CD4-positive, alpha-beta memory T cell (primary cell): ENCODE data around the gene MYL6. TPM values are rescaled to one million over a fixed set of nuclear protein-coding genes. Genes with fewer than 3 reads are reported as not detected.

ENCODE experiments used
- CTCF ChIA-PET: fragments of 350-600 bp; sonication (Branson Sonifier 250); formaldehyde crosslinking; loops from one replicate; lab custom pipeline; 2021; ENCODE audit warnings: inconsistent platforms; ENCODE audit not compliant: partially characterized antibody; lab: Charles Lee
- POLR2A ChIA-PET: fragments of 350-600 bp; sonication (Branson Sonifier 250); formaldehyde crosslinking; loops from one replicate; lab custom pipeline; 2021; ENCODE audit not compliant: partially characterized antibody; lab: Charles Lee
- DNase-seq, 5 donors: peaks; one replicate each; pipeline versions ENCODE4 v3.0.0 to v3.0.0-alpha.2; 2020 to 2022; ENCODE audit warnings: mixed read lengths in 1 of 5
- H3K27ac ChIP-seq: one replicate; pipeline ENCODE4 v1.7.0; 2013; ENCODE audit warnings: low read depth, low read length
- H3K27me3 ChIP-seq: 2 replicates; pipeline ENCODE4 v1.7.0; 2013; ENCODE audit warnings: mild to moderate bottlenecking, low read length, moderate library complexity; ENCODE audit not compliant: insufficient read depth
- H3K36me3 ChIP-seq: 2 replicates; pipeline ENCODE4 v1.7.0; 2013; ENCODE audit warnings: mild to moderate bottlenecking, low read length, moderate library complexity; ENCODE audit not compliant: insufficient read depth
- H3K4me1 ChIP-seq: 2 replicates; pipeline ENCODE4 v1.7.0; 2013; ENCODE audit warnings: mild to moderate bottlenecking, low read length, moderate library complexity; ENCODE audit not compliant: insufficient read depth
- H3K4me3 ChIP-seq, 2 donors: one replicate each; pipeline ENCODE4 v1.7.0; 2013; ENCODE audit warnings: low read length in 2 of 2, mild to moderate bottlenecking in 1 of 2
- H3K9me3 ChIP-seq, 2 donors: one replicate each; pipeline ENCODE4 v1.7.0; 2013; ENCODE audit warnings: low read length in 2 of 2, control low read depth in 1 of 2; ENCODE audit not compliant: control insufficient read depth in 1 of 2
- H3K27ac Mint-ChIP-seq, 7 donors: one replicate each; pipeline ENCODE4 v1.8.0; 2020 to 2021; ENCODE audit warnings: mixed read lengths in 7 of 7, mild to moderate bottlenecking in 6 of 7, inconsistent platforms in 3 of 7, moderate library complexity in 3 of 7
- H3K27me3 Mint-ChIP-seq, 2 donors: one replicate each; pipeline ENCODE4 v1.8.0; 2020 to 2021; ENCODE audit warnings: mixed read lengths in 2 of 2
- H3K36me3 Mint-ChIP-seq, 2 donors: one replicate each; pipeline ENCODE4 v1.8.0; 2020 to 2021; ENCODE audit warnings: mixed read lengths in 2 of 2, inconsistent platforms in 1 of 2, mild to moderate bottlenecking in 1 of 2
- H3K4me1 Mint-ChIP-seq, 4 donors: one replicate each; pipeline ENCODE4 v1.8.0; 2020 to 2021; ENCODE audit warnings: mixed read lengths in 4 of 4, mild to moderate bottlenecking in 1 of 4
- H3K4me3 Mint-ChIP-seq, 8 donors: one replicate each; pipeline ENCODE4 v1.8.0; 2020 to 2021; ENCODE audit warnings: mixed read lengths in 8 of 8, mild to moderate bottlenecking in 7 of 8, moderate library complexity in 6 of 8, inconsistent platforms in 3 of 8
- H3K9me3 Mint-ChIP-seq, 8 donors: one replicate each; pipeline ENCODE4 v1.8.0; 2020 to 2021; ENCODE audit warnings: mixed read lengths in 8 of 8, mild to moderate bottlenecking in 5 of 8, inconsistent platforms in 3 of 8, moderate library complexity in 1 of 8
- intact Hi-C: fragments of 100-400 bp; cut with micrococcal nuclease; formaldehyde crosslinking; loops from one replicate; pipeline ENCODE4 v1.15.1; 2023
- polyA plus RNA-seq, 2 donors: library from polyadenylated mRNA; unstranded; fragments of 300-500 nt; fragmentation: Illumina TruSeq; gene quantifications; one replicate each; pipeline ENCODE4 v1.2.3, GENCODE V29; 2021
- total RNA-seq, 2 experiments: library from RNA; stranded (reverse); gene quantifications; one replicate each; pipeline ENCODE4 v1.2.3, GENCODE V29; 2021

MYL6 gene
- total and polyA plus RNA-seq, 4 experiments from 2014 or later = 567 to 3,317 (median 1,365) TPM

- intact Hi-C loops = no loop called here
- Histone ChIP-seq H3K9me3 (no peaks in the 10 kb centered on the region), H3K4me3 (no peak overlapping the region), H3K27ac (no peak overlapping the region), H3K27me3 (no peaks in the 10 kb centered on the region), H3K36me3 (peaks cover 65% of the 10 kb centered on the region), H3K4me1 (no peaks in the 10 kb centered on the region)
- H3K27me3 Mint-ChIP-seq = no peaks in the 10 kb centered on the region
- H3K4me1 Mint-ChIP-seq = peaks cover 0 to 3% (median 0%) of the 10 kb centered on the region in 4 donors
- peak overlapping the region in 3 of 7 donors; percentile 18 to 43 (median 39) for H3K27ac Mint-ChIP-seq
- ChIA-PET CTCF (interaction anchor here (0.9 to 1.0 kb wide), 2 partner anchors 12 to 59 kb away, joined by 3 to 4 read pairs; no protein-coding TSS in a partner anchor), POLR2A (interaction anchor here (0.5 to 2.5 kb wide), 4 partner anchors 11 to 236 kb away, joined by 3 to 13 read pairs (median 4); partner anchors contain the start of genes ESYT1 and SMARCC2)
- no peaks in the 10 kb centered on the region for H3K9me3 Mint-ChIP-seq
- DNase-seq = no peak
- peaks cover 51 to 77% of the 10 kb centered on the region in 2 donors for H3K36me3 Mint-ChIP-seq
- no peak overlapping the region for H3K4me3 Mint-ChIP-seq
These were observed 20.2 kb downstream of the MYL6 start for GRCh38 chr12:56178347-56178746.

DNA sequence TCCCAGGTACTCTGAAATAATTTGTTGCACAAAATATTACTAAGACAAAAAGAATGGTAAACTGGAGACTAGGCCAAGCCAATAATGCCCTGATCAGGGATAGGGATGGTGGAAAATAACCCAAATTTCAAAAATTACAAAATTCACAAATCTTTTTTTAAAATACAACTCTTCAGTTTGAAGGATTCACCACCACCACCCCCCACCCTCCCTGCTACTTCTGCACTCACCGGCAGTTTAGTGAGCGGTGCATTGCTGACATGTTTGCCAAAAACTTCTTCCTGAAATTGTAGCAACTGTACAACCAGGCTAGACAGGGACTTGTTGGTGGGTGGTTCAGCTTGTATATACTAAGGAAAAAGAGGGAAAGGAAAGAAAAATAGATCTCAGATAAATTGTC lies 28.8 kb downstream of the MYL6 start:
- H3K9me3 Mint-ChIP-seq = peaks cover 0 to 3% (median 0%) of the 10 kb centered on the region in 8 donors
- intact Hi-C loops = no loop called here

DNA sequence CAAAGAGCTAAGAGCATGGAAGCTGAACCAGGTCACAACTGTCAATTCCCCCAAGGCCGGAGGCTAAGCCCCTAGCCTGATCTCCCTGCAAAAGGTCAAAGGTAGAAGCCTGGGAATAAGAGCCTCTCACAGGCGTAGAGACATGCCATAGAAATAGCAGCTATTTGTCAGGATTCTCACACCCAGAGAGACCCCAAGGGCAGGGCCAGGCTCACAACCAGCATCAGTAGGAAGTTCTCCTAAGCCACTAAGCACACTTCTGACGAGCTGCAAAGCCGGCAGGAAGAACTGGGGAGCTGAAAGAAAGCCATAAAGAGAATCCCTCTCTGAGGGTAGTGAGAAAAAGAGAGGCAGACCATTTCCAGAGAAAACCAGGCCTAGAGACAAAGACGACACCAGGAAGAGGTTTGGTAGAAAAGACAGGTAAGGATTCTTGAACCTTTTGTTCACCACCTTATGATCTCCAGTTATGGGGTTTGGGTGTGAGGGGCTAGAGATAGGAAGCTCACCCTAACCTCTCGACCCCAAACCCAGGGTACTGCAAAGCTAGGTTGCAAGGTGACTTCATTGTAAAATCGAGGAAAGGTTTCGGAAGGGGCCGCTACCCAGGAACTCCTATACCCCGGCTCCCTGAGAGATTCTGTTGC lies 30.1 kb downstream of the MYL6 start:
- intact Hi-C loops = loop anchor here (1.0 to 2.0 kb wide), 3 partner anchors 31 to 449 kb away; partner anchors contain the start of gene COQ10A
- Histone ChIP-seq H3K27me3 (no peaks in the 10 kb centered on the region), H3K36me3 (peaks cover 33% of the 10 kb centered on the region), H3K27ac (peak overlapping the region; percentile 91), H3K4me1 (peaks cover 24% of the 10 kb centered on the region), H3K4me3 (peak overlapping the region; percentile 65 to 67), H3K9me3 (no peaks in the 10 kb centered on the region)
- Mint-ChIP-seq H3K4me3 (peak overlapping the region; percentile 87 to 94 (median 91)), H3K9me3 (peaks cover 0 to 3% (median 0%) of the 10 kb centered on the region in 8 donors), H3K27me3 (peaks cover 0 to 2% of the 10 kb centered on the region in 2 donors), H3K4me1 (peaks cover 24 to 54% (median 40%) of the 10 kb centered on the region in 4 donors), H3K36me3 (peaks cover 19 to 58% of the 10 kb centered on the region in 2 donors), H3K27ac (peak overlapping the region; percentile 88 to 100 (median 94))
- ChIA-PET POLR2A (interaction anchor here (0.7 to 6.2 kb wide), 21 partner anchors 10 to 450 kb away, joined by 3 to 245 read pairs (median 11); partner anchors contain the start of genes ANKRD52, CNPY2, ESYT1 and IL23A), CTCF (interaction anchor here (0.9 to 6.4 kb wide), 19 partner anchors 13 to 449 kb away, joined by 3 to 264 read pairs (median 8); partner anchors contain the start of genes ANKRD52, ESYT1, PA2G4 and RNF41)
- peak in 2 of 5 donors; percentile 6 to 17 for DNase-seq

More for the DNA sequence above, 28.8 kb downstream of the MYL6 start:
- Mint-ChIP-seq H3K4me3 (peak overlapping the region in 3 of 8 donors; percentile 15 to 92 (median 43)), H3K27me3 (peaks cover 0 to 2% of the 10 kb centered on the region in 2 donors), H3K36me3 (peaks cover 19 to 63% of the 10 kb centered on the region in 2 donors), H3K27ac (peak overlapping the region in 6 of 7 donors; percentile 50 to 100 (median 95)), H3K4me1 (peaks cover 19 to 47% (median 32%) of the 10 kb centered on the region in 4 donors)
- H3K9me3 ChIP-seq = no peaks in the 10 kb centered on the region
- DNase-seq = no peak
- no peak overlapping the region for H3K4me3 ChIP-seq
- ChIA-PET CTCF (interaction anchor here (1.4 to 6.4 kb wide), 4 partner anchors 11 to 83 kb away, joined by 3 to 264 read pairs (median 10); partner anchors contain the start of genes ESYT1, MYL6, PA2G4 and RPL41), POLR2A (interaction anchor here (1.8 to 6.2 kb wide), 4 partner anchors 22 to 60 kb away, joined by 10 to 245 read pairs (median 70); partner anchors contain the start of genes ESYT1, MYL6 and RNF41)
- no peaks in the 10 kb centered on the region for H3K27me3 ChIP-seq
- H3K27ac ChIP-seq = peak overlapping the region; percentile 91
- H3K4me1 ChIP-seq = peaks cover 24% of the 10 kb centered on the region
- H3K36me3 ChIP-seq = peaks cover 39% of the 10 kb centered on the region

- Histone ChIP-seq H3K27ac (peak overlapping the region; percentile 91), H3K4me1 (peaks cover 24% of the 10 kb centered on the region), H3K27me3 (no peaks in the 10 kb centered on the region), H3K4me3 (peak overlapping the region; percentile 65 to 67), H3K36me3 (peaks cover 28% of the 10 kb centered on the region), H3K9me3 (no peaks in the 10 kb centered on the region)
- intact Hi-C loops = loop anchor here (1.0 to 2.0 kb wide), 6 partner anchors 31 to 450 kb away; partner anchors contain the start of gene COQ10A
- Mint-ChIP-seq H3K36me3 (peaks cover 18 to 55% of the 10 kb centered on the region in 2 donors), H3K4me3 (peak overlapping the region; percentile 87 to 94 (median 91)), H3K27ac (peak overlapping the region; percentile 88 to 100 (median 94)), H3K27me3 (peaks cover 0 to 2% of the 10 kb centered on the region in 2 donors), H3K9me3 (peaks cover 0 to 3% (median 0%) of the 10 kb centered on the region in 8 donors), H3K4me1 (peaks cover 27 to 54% (median 43%) of the 10 kb centered on the region in 4 donors)
- ChIA-PET CTCF (interaction anchor here (0.8 to 6.4 kb wide), 23 partner anchors 7 to 450 kb away, joined by 3 to 264 read pairs (median 8); partner anchors contain the start of genes ANKRD52, ESYT1, PA2G4 and RNF41), POLR2A (interaction anchor here (0.7 to 6.2 kb wide), 28 partner anchors 8 to 450 kb away, joined by 3 to 245 read pairs (median 10); partner anchors contain the start of genes ANKRD52, CNPY2, ESYT1 and IL23A)
- peak in 4 of 5 donors; percentile 24 to 28 (median 25) for DNase-seq
These were observed 30.6 kb downstream of the MYL6 start for GRCh38 chr12:56188778-56189098.

DNA sequence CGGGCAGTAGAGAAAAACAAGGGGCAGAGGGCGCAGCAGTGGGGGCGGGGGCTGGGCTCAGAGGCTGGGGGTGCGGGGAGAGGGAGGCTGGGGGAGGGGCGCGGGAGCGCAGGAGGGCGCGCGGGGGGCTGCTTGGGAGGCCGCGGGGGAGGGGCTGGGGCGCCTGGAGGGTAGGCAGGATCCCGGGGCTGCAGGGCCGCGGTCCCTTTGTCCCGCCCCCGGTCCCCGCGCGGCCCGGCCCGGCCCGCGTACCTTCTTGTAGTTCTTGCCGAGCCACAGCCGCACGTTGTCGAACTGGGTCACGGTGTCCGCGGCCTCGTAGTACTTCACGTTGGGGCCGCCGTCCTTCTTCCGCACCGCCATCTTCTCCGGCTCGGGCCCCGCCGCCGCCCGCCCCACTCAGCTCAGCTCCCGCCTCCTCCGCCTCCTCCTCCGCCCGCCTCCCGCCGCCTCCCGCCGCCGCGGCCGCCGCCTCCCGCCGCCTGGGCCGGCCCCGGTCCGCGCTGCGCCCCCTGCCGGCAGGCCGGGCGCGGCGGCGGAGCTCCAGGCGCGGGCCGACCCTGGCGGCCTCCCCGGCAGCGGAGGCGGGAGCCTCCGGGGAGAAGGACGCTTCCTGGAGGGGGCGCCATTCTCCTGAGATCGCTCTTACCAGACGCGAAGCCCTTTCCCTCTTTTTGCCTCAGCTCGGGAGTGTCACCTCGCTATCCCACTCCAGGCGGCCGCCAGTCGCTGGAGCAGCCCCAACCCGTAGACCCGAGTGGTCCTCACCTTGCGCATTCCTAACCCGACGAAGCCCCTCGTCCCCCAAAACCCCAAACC lies 31.1 kb downstream of the MYL6 start, which contains the start of gene SMARCC2:
Gene SMARCC2 (minus strand): TSS at position 385 of the 819 bp plus-strand sequence. CDS start 22 bp downstream, at position 363.
- H3K9me3 ChIP-seq = no peaks in the 10 kb centered on the region
- Mint-ChIP-seq H3K9me3 (peaks cover 0 to 3% (median 0%) of the 10 kb centered on the region in 8 donors), H3K27me3 (peaks cover 0 to 2% of the 10 kb centered on the region in 2 donors), H3K4me3 (peak within 1 kb of the TSS; percentile 94 to 98 (median 96)), H3K36me3 (peaks cover 12 to 50% of the 10 kb centered on the region in 2 donors), H3K4me1 (peaks cover 27 to 54% (median 43%) of the 10 kb centered on the region in 4 donors), H3K27ac (peak within 1 kb of the TSS; percentile 97 to 100 (median 98))
- peaks cover 22% of the 10 kb centered on the region for H3K36me3 ChIP-seq
- intact Hi-C loops = loop anchor here (1.0 to 2.0 kb wide), 5 partner anchors 63 to 451 kb away; partner anchors contain the start of gene COQ10A
- peak within 1 kb of the TSS; percentile 91 for H3K27ac ChIP-seq
- no peaks in the 10 kb centered on the region for H3K27me3 ChIP-seq
- CTCF ChIA-PET = interaction anchor here (0.7 to 6.4 kb wide), 52 partner anchors 8 to 451 kb away, joined by 3 to 264 read pairs (median 5); partner anchors contain the start of genes ANKRD52, CNPY2, ESYT1 and MYL6
- H3K4me3 ChIP-seq = peak within 1 kb of the TSS; percentile 87 to 93
- peaks cover 24% of the 10 kb centered on the region for H3K4me1 ChIP-seq
- peak; percentile 84 to 88 (median 85) for DNase-seq
- POLR2A ChIA-PET = interaction anchor here (0.6 to 6.2 kb wide), 50 partner anchors 8 to 499 kb away, joined by 3 to 245 read pairs (median 6); partner anchors contain the start of genes ANKRD52, CNPY2, COQ10A and ERBB3
